Measurements from ENCODE around the gene CNTN6. TPM values are rescaled to one million over a fixed set of nuclear protein-coding genes. Genes with fewer than 3 reads are reported as not detected.
"Not testable (repeated sequence)": the region's sequence is repeated elsewhere in the genome, so short reads cannot be mapped to it uniquely, and the experiment has no call there.

CNTN6 gene
- total and polyA plus RNA-seq, 7 donors: 0.04 to 0.71 (median 0.14) TPM; not detected in 4

DNA sequence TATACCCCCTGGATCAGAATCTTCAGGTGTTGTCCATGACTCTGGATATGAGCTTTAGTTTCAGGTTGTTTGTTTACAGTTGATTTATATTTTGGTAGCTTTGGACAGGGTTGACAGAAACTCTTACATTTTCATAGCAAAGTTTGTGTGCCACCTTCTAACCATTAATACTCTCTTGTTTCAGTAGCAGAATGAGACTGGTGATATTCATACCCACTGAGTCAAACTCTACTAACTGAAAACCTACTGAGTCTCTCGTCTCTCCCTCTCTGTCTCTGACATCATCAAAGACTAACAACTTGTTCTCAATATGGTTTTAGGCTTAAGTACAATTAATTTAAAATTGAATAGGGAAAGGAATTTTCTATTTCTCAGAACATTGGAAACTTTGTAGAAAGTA lies 282.3 kb downstream of the CNTN6 start:
- Histone ChIP-seq H3K4me3 (no peak overlapping the region), H3K27ac (no peak overlapping the region), H3K36me3 (no peaks in the 10 kb centered on the region), H3K27me3 (no peaks in the 10 kb centered on the region), H3K4me1 (no peaks in the 10 kb centered on the region), H3K9me3 (no peaks in the 10 kb centered on the region)
- no peak for TF ChIP-seq POLR2A (IDR thresholded peaks at IDR 0.05)
- no peak for TF ChIP-seq POLR2AphosphoS5 (IDR thresholded peaks at IDR 0.05)
- TF ChIP-seq CTCF (IDR thresholded peaks at IDR 0.05): no peak
- no peak for TF ChIP-seq EP300 (IDR thresholded peaks at IDR 0.05)
- intact Hi-C loops (cut with DNase I): no loop called here
- WGBS, 2 donors: 71 to 77% methylated on average over 1 of the region's 1 CpG
- no peak for DNase-seq

GRCh38 chr3:1380926-1381646 lies 288.3 kb downstream of the CNTN6 start:
- H3K9me3 ChIP-seq: no peaks in the 10 kb centered on the region
- intact Hi-C loops (cut with DNase I): no loop called here
- DNase-seq: no peak
- no peaks in the 10 kb centered on the region for H3K27me3 ChIP-seq
- WGBS, 2 donors: 54 to 78% methylated on average over 8 of the region's 8 CpGs
- H3K4me1 ChIP-seq: no peaks in the 10 kb centered on the region
- no peaks in the 10 kb centered on the region for H3K36me3 ChIP-seq
- H3K27ac ChIP-seq: no peak overlapping the region
- TF ChIP-seq EP300 (IDR thresholded peaks at IDR 0.05): no peak
- no peak for TF ChIP-seq POLR2A (IDR thresholded peaks at IDR 0.05)
- TF ChIP-seq CTCF (IDR thresholded peaks at IDR 0.05): no peak
- no peak for TF ChIP-seq POLR2AphosphoS5 (IDR thresholded peaks at IDR 0.05)
- no peak overlapping the region for H3K4me3 ChIP-seq

DNA sequence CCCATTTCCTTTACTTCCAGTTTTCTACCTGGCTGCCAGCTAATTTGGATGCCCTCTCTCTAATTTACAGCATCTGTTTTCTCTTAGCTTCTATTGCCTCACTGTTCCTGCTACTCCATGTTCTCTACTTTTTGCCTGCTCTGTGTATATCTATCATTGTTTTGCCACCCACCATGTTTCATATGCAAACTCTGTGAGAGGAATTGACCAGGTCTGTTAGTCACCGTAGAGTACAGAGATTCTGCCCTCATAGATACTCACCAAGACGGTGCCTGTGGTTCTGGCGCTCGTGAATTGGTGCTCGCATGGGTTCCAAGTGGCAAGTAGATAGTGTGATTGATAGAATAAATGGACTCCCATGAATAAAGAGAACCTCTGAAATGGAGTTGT lies 288.8 kb downstream of the CNTN6 start:
- H3K27me3 ChIP-seq: no peaks in the 10 kb centered on the region
- DNase-seq: no peak
- intact Hi-C loops (cut with DNase I): no loop called here
- H3K9me3 ChIP-seq: no peaks in the 10 kb centered on the region
- WGBS, 2 donors: 73% methylated on average over 5 of the region's 5 CpGs
- H3K4me1 ChIP-seq: no peaks in the 10 kb centered on the region
- no peaks in the 10 kb centered on the region for H3K36me3 ChIP-seq
- no peak overlapping the region for H3K27ac ChIP-seq
- no peak for TF ChIP-seq POLR2AphosphoS5 (IDR thresholded peaks at IDR 0.05)
- no peak for TF ChIP-seq EP300 (IDR thresholded peaks at IDR 0.05)
- TF ChIP-seq POLR2A (IDR thresholded peaks at IDR 0.05): no peak
- no peak for TF ChIP-seq CTCF (IDR thresholded peaks at IDR 0.05)
- no peak overlapping the region for H3K4me3 ChIP-seq

DNA sequence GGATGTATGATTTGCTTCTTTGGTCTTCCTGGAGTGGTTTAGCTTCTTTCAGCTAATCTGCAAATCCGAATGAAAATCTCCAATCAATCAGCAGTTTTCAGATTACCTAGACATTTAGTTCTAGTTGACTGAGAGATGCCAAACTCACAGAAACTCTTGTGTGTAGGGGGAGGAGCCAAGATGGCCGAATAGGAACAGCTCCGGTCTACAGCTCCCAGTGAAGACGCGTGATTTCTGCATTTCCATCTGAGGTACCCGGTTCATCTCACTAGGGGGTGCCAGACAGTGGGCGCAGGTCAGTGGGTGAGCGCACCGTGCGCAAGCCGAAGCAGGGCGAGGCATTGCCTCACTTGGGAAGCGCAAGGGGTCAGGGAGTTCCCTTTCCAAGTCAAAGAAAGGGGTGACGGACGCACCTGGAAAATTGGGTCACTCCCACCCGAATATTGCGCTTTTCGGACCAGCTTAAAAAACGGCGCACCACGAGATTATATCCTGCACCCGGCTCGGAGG lies 294.6 kb downstream of the CNTN6 start:
- DNase-seq; H3K4me3 ChIP-seq; H3K9me3 ChIP-seq; H3K27me3 ChIP-seq; intact Hi-C loops (cut with DNase I); H3K36me3 ChIP-seq; H3K4me1 ChIP-seq; H3K27ac ChIP-seq: not testable (repeated sequence)
- 90 to 97% methylated on average over 22 to 23 of the region's 23 CpGs for WGBS, 2 donors

DNA sequence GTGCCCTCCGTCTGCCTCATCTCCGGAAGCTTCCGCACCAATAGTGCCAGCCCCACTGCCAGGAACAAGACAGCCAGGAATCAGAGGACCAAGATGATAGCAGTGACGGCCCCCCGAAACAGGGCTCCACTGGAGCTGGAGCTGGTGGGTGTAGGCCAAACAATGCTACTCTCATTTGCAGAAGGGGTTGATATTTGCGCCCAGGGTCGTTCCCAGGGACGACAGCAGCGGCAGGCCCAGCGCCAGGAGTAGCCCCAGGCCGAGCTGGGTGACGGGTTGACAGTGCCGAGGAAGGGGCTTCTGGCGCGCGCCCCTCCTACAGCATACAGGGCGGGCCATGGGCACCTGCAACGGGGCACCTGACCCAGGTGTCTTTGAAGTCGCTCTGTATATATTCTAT lies 301.4 kb downstream of the CNTN6 start:
- Histone ChIP-seq H3K27me3 (no peaks in the 10 kb centered on the region), H3K36me3 (no peaks in the 10 kb centered on the region), H3K9me3 (no peaks in the 10 kb centered on the region), H3K27ac (no peak overlapping the region), H3K4me3 (no peak overlapping the region), H3K4me1 (no peaks in the 10 kb centered on the region)
- 94 to 95% methylated on average over 19 of the region's 19 CpGs for WGBS, 2 donors
- intact Hi-C loops (cut with DNase I): no loop called here
- DNase-seq: no peak
- no peak for TF ChIP-seq POLR2AphosphoS5 (IDR thresholded peaks at IDR 0.05)
- TF ChIP-seq CTCF (IDR thresholded peaks at IDR 0.05): no peak
- no peak for TF ChIP-seq POLR2A (IDR thresholded peaks at IDR 0.05)
- TF ChIP-seq EP300 (IDR thresholded peaks at IDR 0.05): no peak
